ENCODE data around the gene PROSER2.

GRCh38 chr10:11875494-11876281, 52.5 kb downstream of the PROSER2 start:
- no peak for TF ChIP-seq CTCF (IDR thresholded peaks at IDR 0.05)
- TF ChIP-seq POLR2A (IDR thresholded peaks at IDR 0.05) = no peak

Data from uterus (tissue), 2 donors.